ENCODE data around the gene ABCD1.
A peak's percentile ranks its signal among the peaks of the same experiment; 100 is the strongest.
"Not testable (repeated sequence)": the region's sequence is repeated elsewhere in the genome, so short reads cannot be mapped to it uniquely, and the experiment has no call there.

Gene ABCD1

GRCh38 chrX:153724252-153725038, at the start of gene ABCD1, which contains the start of gene BCAP31:
ABCD1 (plus strand) TSS chrX:153724856; CDS start chrX:153725267, 411 bp downstream.
BCAP31 (minus strand) TSS chrX:153724387; CDS start chrX:153723244, 1,143 bp downstream.
- DNase-seq (ENCODE audit: low read depth in 2 of 2): peak; percentile 75 to 84

- no peak for DNase-seq (ENCODE audit: low read depth in 2 of 2)
Observed at GRCh38 chrX:153681175-153681574, 43.5 kb upstream of the ABCD1 start.

GRCh38 chrX:153683486-153683885, 41.2 kb upstream of the ABCD1 start:
- DNase-seq (ENCODE audit: low read depth in 2 of 2): not testable (repeated sequence)

- DNase-seq (ENCODE audit: low read depth in 2 of 2): no peak
Observed at GRCh38 chrX:153684467-153685155, 40.0 kb upstream of the ABCD1 start.

GRCh38 chrX:153685156-153685536, 39.5 kb upstream of the ABCD1 start:
- DNase-seq (ENCODE audit: low read depth in 2 of 2): no peak

- DNase-seq (ENCODE audit: low read depth in 2 of 2): no peak
Observed at GRCh38 chrX:153685751-153686696, 38.6 kb upstream of the ABCD1 start.

- DNase-seq (ENCODE audit: low read depth in 2 of 2): no peak
Observed at GRCh38 chrX:153686711-153687110, 37.9 kb upstream of the ABCD1 start.

GRCh38 chrX:153687121-153688039, 37.3 kb upstream of the ABCD1 start, which contains the start of gene SLC6A8:
SLC6A8 (plus strand) TSS chrX:153687926; CDS start chrX:153688575, 649 bp downstream.
- DNase-seq (ENCODE audit: low read depth in 2 of 2): peak in 1 of 2 donors; percentile 17

GRCh38 chrX:153688071-153688470, 36.6 kb upstream of the ABCD1 start:
- DNase-seq (ENCODE audit: low read depth in 2 of 2): no peak

- DNase-seq (ENCODE audit: low read depth in 2 of 2): no peak
Observed at GRCh38 chrX:153688506-153688905, 36.1 kb upstream of the ABCD1 start.

GRCh38 chrX:153688911-153689590, 35.6 kb upstream of the ABCD1 start:
- DNase-seq (ENCODE audit: low read depth in 2 of 2): no peak

- no peak for DNase-seq (ENCODE audit: low read depth in 2 of 2)
Observed at GRCh38 chrX:153689654-153690465, 34.8 kb upstream of the ABCD1 start.

GRCh38 chrX:153690466-153690865, 34.2 kb upstream of the ABCD1 start:
- DNase-seq (ENCODE audit: low read depth in 2 of 2): no peak

- DNase-seq (ENCODE audit: low read depth in 2 of 2): not testable (repeated sequence)
Observed at GRCh38 chrX:153691032-153691827, 33.4 kb upstream of the ABCD1 start.

GRCh38 chrX:153692003-153692402, 32.7 kb upstream of the ABCD1 start:
- DNase-seq (ENCODE audit: low read depth in 2 of 2): no peak

- no peak for DNase-seq (ENCODE audit: low read depth in 2 of 2)
Observed at GRCh38 chrX:153692611-153693156, 32.0 kb upstream of the ABCD1 start.

- no peak for DNase-seq (ENCODE audit: low read depth in 2 of 2)
Observed at GRCh38 chrX:153693216-153694086, 31.2 kb upstream of the ABCD1 start.

Measured in stimulated activated CD4-positive, alpha-beta T cell treated with anti-CD3 and anti-CD28 coated beads, Interleukin-15, amount 100 ng/mL, for 48 hours (primary cell).